HG03196 (cell line): ENCODE results near the gene CABLES1.

Experiments
- ATAC-seq: cut with Tn5 transposase; IDR thresholded peaks from one replicate; pipeline ENCODE4 v1.9.1; 2021; ENCODE audit not compliant: unreplicated experiment

The CABLES1 gene

GRCh38 chr18:23166891-23167541 is 31.7 kb downstream of the CABLES1 start:
- no peak for ATAC-seq

GRCh38 chr18:23169673-23170044 is 34.4 kb downstream of the CABLES1 start:
- ATAC-seq, result no peak

GRCh38 chr18:23170137-23170536 is 34.9 kb downstream of the CABLES1 start:
- no peak for ATAC-seq

- no peak for ATAC-seq
Measured at GRCh38 chr18:23171581-23172156, 36.4 kb downstream of the CABLES1 start.

GRCh38 chr18:23172591-23173380 is 37.5 kb downstream of the CABLES1 start:
- no peak for ATAC-seq

GRCh38 chr18:23173912-23174311 is 38.6 kb downstream of the CABLES1 start:
- ATAC-seq, result no peak

GRCh38 chr18:23176701-23177432 is 41.6 kb downstream of the CABLES1 start:
- ATAC-seq, result no peak

- ATAC-seq, result no peak
Measured at GRCh38 chr18:23177433-23178072, 42.3 kb downstream of the CABLES1 start.

- no peak for ATAC-seq
Measured at GRCh38 chr18:23178201-23178600, 42.9 kb downstream of the CABLES1 start.

- ATAC-seq, result no peak
Measured at GRCh38 chr18:23178661-23179081, 43.4 kb downstream of the CABLES1 start.

- no peak for ATAC-seq
Measured at GRCh38 chr18:23179416-23179815, 44.1 kb downstream of the CABLES1 start.

- no peak for ATAC-seq
Measured at GRCh38 chr18:23181547-23181946, 46.3 kb downstream of the CABLES1 start.

GRCh38 chr18:23182606-23183005 is 47.3 kb downstream of the CABLES1 start:
- ATAC-seq, result no peak

- ATAC-seq, result no peak
Measured at GRCh38 chr18:23183411-23184150, 48.3 kb downstream of the CABLES1 start.

GRCh38 chr18:23186781-23187180 is 51.5 kb downstream of the CABLES1 start:
- ATAC-seq, result no peak

- ATAC-seq, result no peak
Measured at GRCh38 chr18:23188068-23188760, 52.9 kb downstream of the CABLES1 start.

GRCh38 chr18:23189099-23189498 is 53.8 kb downstream of the CABLES1 start:
- no peak for ATAC-seq

GRCh38 chr18:23189768-23190661 is 54.7 kb downstream of the CABLES1 start:
- no peak for ATAC-seq

GRCh38 chr18:23191232-23191631 is 55.9 kb downstream of the CABLES1 start:
- ATAC-seq, result no peak
